Osteoblast (primary cell): ENCODE measurements around the gene TRIM29. TPM values are rescaled to one million over a fixed set of nuclear protein-coding genes. Genes with fewer than 3 reads are reported as not detected.

Source experiments
- DNase-seq: peaks from one replicate; pipeline ENCODE4 v3.0.0; 2011; ENCODE audit warnings: low spot score, mixed read lengths; ENCODE audit not compliant: insufficient read length; ENCODE audit errors: missing footprints
- H2AFZ ChIP-seq: 2 replicates; pipeline ENCODE4 v1.6.0; 2011; ENCODE audit warnings: mild to moderate bottlenecking, low read length
- H3K27ac ChIP-seq: 2 replicates; pipeline ENCODE4 v1.5.1; 2011; ENCODE audit warnings: mild to moderate bottlenecking, low read depth, low read length, moderate library complexity
- H3K27me3 ChIP-seq: 2 replicates; pipeline ENCODE4 v1.6.0; 2012; ENCODE audit warnings: mild to moderate bottlenecking, control low read depth, inconsistent platforms, low read length, moderate library complexity; ENCODE audit not compliant: insufficient read depth
- H3K36me3 ChIP-seq: 2 replicates; pipeline ENCODE4 v1.5.1; 2011; ENCODE audit warnings: mild to moderate bottlenecking, low read length, control low read depth, moderate library complexity; ENCODE audit not compliant: insufficient read depth
- H3K4me1 ChIP-seq: 2 replicates; pipeline ENCODE4 v1.5.1; 2011; ENCODE audit warnings: mild to moderate bottlenecking, low read length, control low read depth, moderate library complexity; ENCODE audit not compliant: insufficient read depth
- H3K4me2 ChIP-seq: 2 replicates; pipeline ENCODE4 v1.6.0; 2011; ENCODE audit warnings: mild to moderate bottlenecking, low read length; ENCODE audit not compliant: insufficient read depth
- H3K4me3 ChIP-seq: fragments of 200-600 bp; sonication (generic); 3 replicates; pipeline ENCODE4 v1.5.1; 2012; ENCODE audit warnings: mild to moderate bottlenecking, low read length, inconsistent platforms; ENCODE audit not compliant: insufficient read depth
- H3K79me2 ChIP-seq: 2 replicates; pipeline ENCODE4 v1.6.0; 2012; ENCODE audit warnings: mild to moderate bottlenecking, low read length, control low read depth, inconsistent platforms; ENCODE audit not compliant: insufficient read depth
- H3K9me3 ChIP-seq: 2 replicates; pipeline ENCODE4 v1.5.1; 2011; ENCODE audit warnings: low read depth, low read length, control low read depth
- H4K20me1 ChIP-seq: 2 replicates; pipeline ENCODE4 v1.6.0; 2012; ENCODE audit warnings: mild to moderate bottlenecking, low read length, control low read depth; ENCODE audit not compliant: insufficient read depth
- total RNA-seq: library from RNA; depleted of rRNA; stranded (reverse); fragments of >200 nt; gene quantifications from 2 replicates; pipeline ENCODE4 v1.2.3, GENCODE V29; 2012
- TF ChIP-seq, protein P1 (sequence below): IDR thresholded peaks from 2 replicates; pipeline ENCODE4 v1.5.1; 2011; ENCODE audit warnings: mild to moderate bottlenecking, low read depth, low read length, moderate library complexity; ENCODE audit errors: extremely low read depth

Gene TRIM29
- total RNA-seq, 1 donor, result 0.36 TPM

GRCh38 chr11:120139316-120140069 lies 1.6 kb upstream of the TRIM29 start:
- Histone ChIP-seq H3K27ac (no peak overlapping the region), H2AFZ (no peak overlapping the region), H4K20me1 (no peaks in the 10 kb centered on the region), H3K9me3 (no peaks in the 10 kb centered on the region), H3K27me3 (peaks cover 24% of the 10 kb centered on the region), H3K4me1 (no peaks in the 10 kb centered on the region), H3K4me2 (no peak overlapping the region), H3K79me2 (no peaks in the 10 kb centered on the region), H3K36me3 (no peaks in the 10 kb centered on the region), H3K4me3 (no peak overlapping the region)
- DNase-seq, result no peak
- TF ChIP-seq, protein P1, sequence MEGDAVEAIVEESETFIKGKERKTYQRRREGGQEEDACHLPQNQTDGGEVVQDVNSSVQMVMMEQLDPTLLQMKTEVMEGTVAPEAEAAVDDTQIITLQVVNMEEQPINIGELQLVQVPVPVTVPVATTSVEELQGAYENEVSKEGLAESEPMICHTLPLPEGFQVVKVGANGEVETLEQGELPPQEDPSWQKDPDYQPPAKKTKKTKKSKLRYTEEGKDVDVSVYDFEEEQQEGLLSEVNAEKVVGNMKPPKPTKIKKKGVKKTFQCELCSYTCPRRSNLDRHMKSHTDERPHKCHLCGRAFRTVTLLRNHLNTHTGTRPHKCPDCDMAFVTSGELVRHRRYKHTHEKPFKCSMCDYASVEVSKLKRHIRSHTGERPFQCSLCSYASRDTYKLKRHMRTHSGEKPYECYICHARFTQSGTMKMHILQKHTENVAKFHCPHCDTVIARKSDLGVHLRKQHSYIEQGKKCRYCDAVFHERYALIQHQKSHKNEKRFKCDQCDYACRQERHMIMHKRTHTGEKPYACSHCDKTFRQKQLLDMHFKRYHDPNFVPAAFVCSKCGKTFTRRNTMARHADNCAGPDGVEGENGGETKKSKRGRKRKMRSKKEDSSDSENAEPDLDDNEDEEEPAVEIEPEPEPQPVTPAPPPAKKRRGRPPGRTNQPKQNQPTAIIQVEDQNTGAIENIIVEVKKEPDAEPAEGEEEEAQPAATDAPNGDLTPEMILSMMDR, result no peak

DNA sequence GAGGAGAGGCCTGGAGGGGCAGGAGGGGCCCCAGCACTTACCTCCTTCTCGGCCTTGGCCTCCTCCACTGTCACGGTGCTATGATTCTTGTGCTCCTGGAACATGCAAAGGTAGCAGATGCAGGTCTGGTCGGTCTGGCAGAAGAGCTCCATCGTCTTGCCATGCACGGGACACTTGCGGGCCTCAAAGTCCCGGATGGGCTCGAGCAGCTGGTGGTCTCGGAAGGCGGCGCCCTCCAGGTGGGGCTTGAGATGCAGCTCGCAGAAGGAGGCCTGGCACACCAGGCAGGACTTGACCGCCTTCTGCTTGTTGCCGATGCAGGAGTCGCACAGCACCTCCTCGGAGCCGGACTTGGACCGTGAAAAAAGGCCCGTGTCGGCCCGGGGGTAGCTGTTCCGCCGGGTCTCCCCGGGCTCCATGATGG lies 714 bp downstream of the TRIM29 start:
- DNase-seq, result no peak
- no peaks in the 10 kb centered on the region for H3K36me3 ChIP-seq
- H3K4me3 ChIP-seq, result no peak overlapping the region
- no peaks in the 10 kb centered on the region for H4K20me1 ChIP-seq
- no peaks in the 10 kb centered on the region for H3K79me2 ChIP-seq
- no peak overlapping the region for H3K4me2 ChIP-seq
- no peaks in the 10 kb centered on the region for H3K4me1 ChIP-seq
- no peak overlapping the region for H3K27ac ChIP-seq
- H3K9me3 ChIP-seq, result no peaks in the 10 kb centered on the region
- H2AFZ ChIP-seq, result no peak overlapping the region
- peaks cover 20% of the 10 kb centered on the region for H3K27me3 ChIP-seq
- TF ChIP-seq, protein P1, result no peak

DNA sequence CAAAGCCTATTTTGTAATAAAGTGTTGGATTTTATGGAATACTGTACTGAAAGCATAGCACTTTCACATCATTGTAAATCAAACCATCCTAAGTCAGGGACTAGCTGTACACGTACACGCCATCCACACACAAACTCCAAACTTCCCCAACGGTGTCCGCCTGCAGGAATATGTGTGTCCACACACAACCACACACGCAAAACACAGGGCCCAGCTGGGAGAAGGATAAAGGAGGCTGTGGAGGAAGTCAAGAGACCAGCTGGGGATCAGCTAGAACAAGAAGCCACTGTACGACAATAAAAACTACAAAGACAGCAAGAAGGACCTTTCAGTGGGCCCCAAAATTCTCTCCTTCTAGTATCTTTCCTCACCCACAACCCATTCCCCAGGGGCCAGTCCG lies 1.6 kb downstream of the TRIM29 start:
- H3K4me3 ChIP-seq, result no peak overlapping the region
- H4K20me1 ChIP-seq, result no peaks in the 10 kb centered on the region
- H3K4me2 ChIP-seq, result no peak overlapping the region
- no peak for DNase-seq
- no peaks in the 10 kb centered on the region for H3K79me2 ChIP-seq
- no peaks in the 10 kb centered on the region for H3K4me1 ChIP-seq
- H3K27ac ChIP-seq, result no peak overlapping the region
- H3K36me3 ChIP-seq, result no peaks in the 10 kb centered on the region
- H2AFZ ChIP-seq, result no peak overlapping the region
- TF ChIP-seq, protein P1, result no peak
- H3K9me3 ChIP-seq, result no peaks in the 10 kb centered on the region
- peaks cover 24% of the 10 kb centered on the region for H3K27me3 ChIP-seq

- no peak overlapping the region for H3K4me2 ChIP-seq
- H3K27ac ChIP-seq, result no peak overlapping the region
- H4K20me1 ChIP-seq, result no peaks in the 10 kb centered on the region
- no peaks in the 10 kb centered on the region for H3K9me3 ChIP-seq
- no peaks in the 10 kb centered on the region for H3K79me2 ChIP-seq
- peaks cover 24% of the 10 kb centered on the region for H3K27me3 ChIP-seq
- no peak for DNase-seq
- H3K36me3 ChIP-seq, result no peaks in the 10 kb centered on the region
- H3K4me1 ChIP-seq, result no peaks in the 10 kb centered on the region
- TF ChIP-seq, protein P1, result no peak
- no peak overlapping the region for H2AFZ ChIP-seq
- H3K4me3 ChIP-seq, result no peak overlapping the region
Measured at GRCh38 chr11:120135838-120136237, 2.1 kb downstream of the TRIM29 start.
